Hematopoietic multipotent progenitor cell treated with erythropoietin and hydrocortisone succinate and interleukin-3 and kit ligand, for 15 days (in vitro differentiated cells): ENCODE results near the gene CEP43.

Source experiments
- DNase-seq: peaks from one replicate; pipeline ENCODE4 v3.0.0-alpha.2; 2015; ENCODE audit warnings: low spot score

Gene CEP43

GRCh38 chr6:167013067-167013466 lies 13.9 kb downstream of the CEP43 start:
- DNase-seq: no peak

GRCh38 chr6:167013946-167014345 lies 14.7 kb downstream of the CEP43 start:
- DNase-seq: no peak

GRCh38 chr6:167015302-167015701 lies 16.1 kb downstream of the CEP43 start:
- no peak for DNase-seq

GRCh38 chr6:167020206-167020605 lies 21.0 kb downstream of the CEP43 start:
- DNase-seq: no peak

GRCh38 chr6:167027308-167027707 lies 28.1 kb downstream of the CEP43 start:
- DNase-seq: no peak

DNA sequence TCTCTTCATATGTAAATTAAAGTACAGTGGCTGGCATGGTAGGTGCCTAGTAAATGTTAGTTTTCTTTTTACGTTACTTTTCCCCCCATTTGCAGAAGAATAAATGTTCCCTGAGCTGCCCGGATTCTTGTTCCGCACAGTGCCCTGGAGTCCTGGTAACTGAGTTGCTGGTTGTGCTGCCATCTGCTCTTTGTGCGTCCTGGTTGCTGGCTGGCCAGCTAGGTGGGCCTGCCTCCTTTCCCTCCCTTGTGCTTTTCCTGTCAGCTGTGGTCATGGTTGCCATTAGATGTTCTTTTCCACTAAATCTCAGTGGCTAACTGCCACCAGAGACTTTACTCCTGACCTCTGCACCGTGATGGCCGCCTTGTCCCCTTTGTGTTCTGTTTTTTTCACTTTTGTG lies 28.6 kb downstream of the CEP43 start:
- DNase-seq: no peak

- no peak for DNase-seq
Measured at GRCh38 chr6:167030222-167031072, 31.2 kb downstream of the CEP43 start.

DNA sequence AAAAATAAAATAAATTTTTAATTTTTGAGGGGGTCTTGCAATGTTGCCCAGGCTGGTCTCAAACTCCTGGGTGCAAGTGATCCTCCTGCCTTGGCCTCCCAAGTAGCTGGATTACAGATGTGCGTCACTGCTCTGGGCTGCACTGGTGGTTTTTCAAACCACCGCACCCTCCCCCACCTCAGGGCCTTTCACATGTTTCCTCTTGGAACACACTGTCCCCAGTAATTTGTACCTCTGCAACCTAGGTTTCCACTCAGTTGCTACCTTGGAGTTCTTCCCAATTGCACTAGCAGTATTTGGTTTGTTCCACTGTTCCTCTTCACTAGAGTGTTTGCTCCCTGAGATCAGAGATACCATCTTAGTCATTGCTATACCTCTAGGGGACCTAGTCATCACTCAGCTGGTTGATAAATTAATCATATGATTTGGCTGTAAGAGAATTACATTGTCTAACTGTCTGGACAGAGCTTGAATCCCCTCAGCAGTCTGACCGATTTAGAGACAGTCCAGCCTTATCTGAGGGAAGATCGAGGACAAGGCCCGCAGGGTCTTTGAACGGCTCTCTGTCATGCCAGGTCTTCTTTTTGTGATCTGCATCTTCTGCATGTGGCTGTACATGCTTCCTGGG lies 32.0 kb downstream of the CEP43 start:
- no peak for DNase-seq

GRCh38 chr6:167034056-167034455 lies 34.9 kb downstream of the CEP43 start:
- DNase-seq: no peak

GRCh38 chr6:167037762-167038161 lies 38.6 kb downstream of the CEP43 start:
- no peak for DNase-seq

DNA sequence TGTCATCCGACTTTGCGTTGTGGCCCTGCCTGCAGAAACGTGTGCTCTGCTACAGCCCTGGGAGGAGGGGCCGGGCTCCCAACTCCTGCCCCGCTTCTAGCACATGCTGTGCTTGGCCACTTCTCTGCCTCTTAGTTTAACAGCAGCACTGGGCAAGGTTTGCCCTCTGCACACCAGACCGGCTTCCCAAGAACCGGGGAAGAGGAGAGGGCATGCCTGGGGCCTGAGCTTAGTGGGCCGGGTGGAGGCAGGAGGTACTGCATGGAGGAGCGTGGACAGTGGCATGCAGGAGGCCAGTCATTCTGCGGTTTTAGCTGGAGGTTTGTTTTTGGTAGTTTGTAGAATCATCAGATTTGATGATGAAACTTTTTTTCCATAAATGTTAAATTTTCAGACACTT lies 45.5 kb downstream of the CEP43 start:
- DNase-seq: no peak

DNA sequence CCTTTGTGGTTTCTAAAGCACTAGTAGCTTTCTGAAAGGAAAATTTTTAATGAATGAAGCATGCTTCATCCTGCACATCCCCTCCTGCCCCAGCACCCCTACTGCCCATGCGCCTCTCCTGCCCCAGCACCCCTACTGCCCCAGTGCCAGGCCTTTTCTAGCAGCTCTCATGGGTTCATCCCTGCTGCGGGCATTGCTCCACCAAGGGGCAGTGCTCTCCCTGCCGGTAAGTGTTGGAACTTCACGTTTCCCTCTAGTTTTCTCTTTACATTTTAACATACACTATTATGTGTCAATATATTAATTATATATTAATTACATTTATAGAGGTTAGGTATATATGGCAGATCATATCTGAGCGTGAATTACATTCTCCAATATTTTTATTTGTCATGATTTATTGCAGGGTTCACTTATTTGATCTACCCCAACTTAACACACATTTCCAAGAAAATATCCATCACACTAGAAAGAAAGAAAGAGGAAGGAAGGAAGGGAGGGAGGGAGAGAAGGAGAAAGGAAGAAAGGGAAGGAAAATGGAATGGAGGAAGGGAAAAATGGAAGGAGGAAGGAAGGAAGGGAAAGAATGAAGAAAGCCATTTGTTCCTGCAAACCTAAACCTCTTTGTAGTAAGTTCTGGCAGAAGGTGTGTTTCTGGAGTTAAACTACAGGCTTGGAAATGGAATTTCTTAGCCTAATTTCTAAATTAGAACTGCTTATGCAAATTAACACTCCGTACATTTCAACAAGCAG lies 46.8 kb downstream of the CEP43 start:
- DNase-seq: peak; percentile 15

- DNase-seq: no peak
Measured at GRCh38 chr6:167046861-167047495, 47.8 kb downstream of the CEP43 start.

GRCh38 chr6:167047554-167047953 lies 48.4 kb downstream of the CEP43 start:
- DNase-seq: no peak
